HG02642 (cell line): ENCODE measurements around the gene PHLDB2.

Source experiments
- ATAC-seq: cut with Tn5 transposase; IDR thresholded peaks from one replicate; pipeline ENCODE4 v1.9.1; 2021; ENCODE audit warnings: mild to moderate bottlenecking; ENCODE audit not compliant: unreplicated experiment, poor library complexity

Gene PHLDB2

GRCh38 chr3:111874177-111874820, 15.2 kb downstream of the PHLDB2 start:
- ATAC-seq = no peak

- no peak for ATAC-seq
These were observed 22.4 kb downstream of the PHLDB2 start for GRCh38 chr3:111881480-111881879.

- ATAC-seq = peak; percentile 13
These were observed 23.1 kb downstream of the PHLDB2 start for GRCh38 chr3:111882194-111882593.

- ATAC-seq = peak; percentile 67
These were observed 23.7 kb downstream of the PHLDB2 start for GRCh38 chr3:111882799-111883198.

GRCh38 chr3:111884411-111885018, 25.4 kb downstream of the PHLDB2 start:
- ATAC-seq = no peak

GRCh38 chr3:111885578-111885977, 26.5 kb downstream of the PHLDB2 start:
- no peak for ATAC-seq

GRCh38 chr3:111890051-111890580, 31.1 kb downstream of the PHLDB2 start:
- ATAC-seq = no peak

- no peak for ATAC-seq
These were observed 33.0 kb downstream of the PHLDB2 start for GRCh38 chr3:111892070-111892469.

- ATAC-seq = no peak
These were observed 36.0 kb downstream of the PHLDB2 start for GRCh38 chr3:111895071-111895470.

- no peak for ATAC-seq
These were observed 40.9 kb downstream of the PHLDB2 start for GRCh38 chr3:111899966-111900365.

GRCh38 chr3:111901637-111902036, 42.6 kb downstream of the PHLDB2 start:
- ATAC-seq = no peak

GRCh38 chr3:111902534-111902933, 43.5 kb downstream of the PHLDB2 start:
- ATAC-seq = no peak

GRCh38 chr3:111903067-111903511, 44.0 kb downstream of the PHLDB2 start:
- ATAC-seq = no peak

GRCh38 chr3:111904376-111905241, 45.5 kb downstream of the PHLDB2 start:
- ATAC-seq = no peak

- ATAC-seq = no peak
These were observed 47.6 kb downstream of the PHLDB2 start for GRCh38 chr3:111906656-111907055.

GRCh38 chr3:111907151-111907550, 48.1 kb downstream of the PHLDB2 start:
- no peak for ATAC-seq

- no peak for ATAC-seq
These were observed 51.7 kb downstream of the PHLDB2 start for GRCh38 chr3:111910806-111911205.

GRCh38 chr3:111911446-111911845, 52.4 kb downstream of the PHLDB2 start:
- no peak for ATAC-seq

- ATAC-seq = no peak
These were observed 54.2 kb downstream of the PHLDB2 start for GRCh38 chr3:111913163-111913763.

GRCh38 chr3:111915905-111916304, 56.8 kb downstream of the PHLDB2 start:
- ATAC-seq = no peak

- no peak for ATAC-seq
These were observed 58.2 kb downstream of the PHLDB2 start for GRCh38 chr3:111917300-111917699.
